Muscle of arm (tissue), 12 donors: ENCODE data around the gene STAP2. TPM values are rescaled to one million over a fixed set of nuclear protein-coding genes. Genes with fewer than 3 reads are reported as not detected.
A peak's percentile ranks its signal among the peaks of the same experiment; 100 is the strongest.

Source experiments
- DNase-seq: peaks from one replicate; pipeline ENCODE4 v3.0.0-alpha.2; 2013
- polyA plus RNA-seq, 12 donors: library from polyadenylated mRNA; unstranded; fragments of 120-200 nt; gene quantifications; one replicate each; pipeline ENCODE4 v1.2.1, GENCODE V29; 2013; ENCODE audit not compliant: insufficient read length in 12 of 12

The STAP2 gene
- polyA plus RNA-seq, 12 donors: 3.5 to 37.7 (median 5.1) TPM; not detected in 2

DNA sequence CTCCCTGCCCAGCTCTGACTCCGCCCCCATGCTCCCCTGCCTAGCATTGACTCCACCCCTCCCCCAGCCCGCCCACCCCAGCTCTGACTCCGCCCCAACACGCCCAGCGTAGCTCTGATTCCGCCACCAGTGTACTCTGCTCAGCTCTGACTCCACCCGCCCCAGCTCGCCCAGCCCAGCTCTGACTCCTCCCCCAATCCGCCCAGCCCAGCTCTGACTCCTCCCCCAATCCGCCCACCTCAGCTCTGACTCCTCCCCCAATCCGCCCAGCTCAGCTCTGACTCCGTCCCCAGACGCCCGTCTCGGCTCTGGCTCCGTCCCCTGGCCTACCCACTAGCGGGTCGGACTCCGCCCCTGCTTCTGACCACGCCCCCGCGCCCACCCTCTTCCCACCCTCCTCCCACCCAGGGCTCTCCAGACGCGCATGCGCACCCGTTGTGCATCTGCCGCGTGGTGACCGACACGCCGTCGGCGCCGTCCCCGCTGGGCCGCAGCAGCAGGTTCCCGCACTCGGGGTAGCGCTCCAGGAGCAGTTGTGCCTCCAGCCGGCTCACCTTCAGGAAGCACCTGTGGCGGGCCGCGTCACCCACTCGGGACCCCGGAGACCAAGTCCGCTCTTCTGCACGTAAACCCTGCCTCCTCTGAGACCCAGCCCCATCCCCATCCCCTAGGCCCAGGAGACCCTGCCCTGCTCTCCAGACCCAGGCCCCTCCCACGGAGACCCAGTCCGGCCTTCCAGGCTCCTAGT is 10.2 kb downstream of the STAP2 start:
- peak; percentile 91 for DNase-seq

- DNase-seq: no peak
These were observed 10.8 kb downstream of the STAP2 start for GRCh38 chr19:4327877-4328242.

DNA sequence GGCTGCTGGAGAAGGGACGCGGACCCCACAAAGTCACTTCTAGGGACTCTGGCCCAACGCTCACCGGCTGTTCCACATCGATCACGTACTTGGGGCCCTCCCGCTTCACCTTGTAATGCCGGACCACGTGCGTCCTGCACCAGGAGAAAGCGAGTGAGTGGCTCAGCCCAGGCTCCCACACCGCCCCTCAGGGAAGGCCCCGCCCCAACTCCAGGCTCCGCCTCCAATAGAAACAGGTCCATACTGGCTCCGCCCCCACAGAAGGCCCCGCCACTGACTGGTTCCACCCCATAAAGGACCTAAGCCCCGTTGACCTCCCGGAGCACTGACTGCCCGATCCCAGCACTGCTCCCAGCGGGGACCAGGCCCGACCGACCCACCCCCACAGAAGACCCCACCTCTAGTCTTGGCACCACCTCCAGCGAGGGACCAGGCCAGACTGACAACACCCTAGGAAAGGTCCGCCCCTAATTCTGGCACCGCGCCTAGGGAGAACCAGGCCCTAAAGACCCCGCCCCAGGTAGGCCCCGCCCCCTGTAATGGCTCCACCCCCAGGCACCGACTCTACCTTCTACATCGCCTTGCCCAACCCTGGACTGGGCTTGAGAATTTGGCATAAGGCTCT is 11.3 kb downstream of the STAP2 start:
- no peak for DNase-seq

DNA sequence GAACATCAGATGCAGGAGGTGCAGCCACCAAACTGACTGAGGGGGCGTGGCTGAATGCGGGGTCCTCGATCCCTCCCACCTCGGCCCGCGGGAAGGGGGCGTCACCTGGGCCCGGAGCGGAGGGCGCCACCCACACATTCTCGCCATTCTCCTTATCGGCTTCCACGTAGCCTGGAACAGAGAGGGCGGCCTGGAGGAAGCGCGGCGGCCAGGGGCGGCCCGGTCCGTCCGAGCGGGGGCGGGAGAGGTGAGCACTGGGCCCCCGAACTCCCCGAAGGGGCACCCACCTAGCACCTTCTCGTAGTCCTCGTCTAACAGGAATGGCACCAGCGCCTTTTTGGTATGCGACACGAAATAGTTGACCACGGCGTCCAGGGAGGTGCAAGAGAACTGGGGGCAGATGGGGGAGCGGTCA is 11.8 kb downstream of the STAP2 start:
- no peak for DNase-seq

DNA sequence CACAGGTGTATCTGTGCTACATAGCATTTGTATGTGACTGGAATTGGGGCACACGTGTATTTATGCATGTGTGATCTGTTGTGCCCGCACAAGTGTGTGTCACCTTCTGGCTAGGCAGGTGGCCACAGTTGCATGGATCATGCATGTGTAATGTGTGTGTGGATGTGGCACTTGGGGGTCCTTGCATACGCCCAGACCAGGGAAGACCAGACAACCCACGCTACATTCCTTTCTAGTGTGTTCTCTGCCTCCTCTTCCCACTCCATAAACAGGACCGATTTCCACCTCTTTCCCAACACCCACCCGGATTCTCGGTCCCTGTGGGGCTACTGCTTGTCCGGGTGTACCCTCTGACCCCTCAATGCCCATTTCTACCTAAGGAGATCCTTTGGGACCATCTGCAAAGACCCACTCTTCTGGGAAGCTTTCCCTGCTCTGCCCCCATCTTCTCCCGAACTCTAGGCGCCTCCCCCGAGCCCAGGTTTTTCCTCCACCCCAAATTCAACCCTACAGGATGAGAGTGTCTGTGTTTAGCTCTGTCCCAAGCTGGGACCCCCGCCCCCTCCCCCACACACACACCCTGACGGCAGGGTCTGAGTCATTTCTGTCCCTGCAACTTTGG is 12.3 kb downstream of the STAP2 start:
- no peak for DNase-seq

DNA sequence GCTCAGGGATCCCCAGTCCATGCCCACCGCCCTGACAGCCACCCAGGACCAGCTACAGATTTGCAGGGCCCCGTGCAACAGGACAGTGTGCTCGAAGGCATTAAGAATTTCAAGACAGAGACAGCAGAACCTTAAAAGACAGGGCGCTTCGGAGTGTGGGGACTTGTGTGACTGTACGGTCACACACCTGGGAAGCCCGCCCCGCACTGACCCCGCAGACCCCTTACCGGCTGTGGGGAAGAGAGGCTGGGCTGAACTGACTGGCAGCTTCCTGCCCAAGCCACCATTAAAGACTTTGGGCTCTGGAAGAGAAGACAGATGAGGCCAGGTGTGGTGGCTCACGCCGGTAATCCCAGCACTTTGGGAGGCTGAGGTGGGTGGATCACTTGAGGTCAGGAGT is 14.4 kb downstream of the STAP2 start:
- DNase-seq: no peak

- DNase-seq: no peak
These were observed 14.9 kb downstream of the STAP2 start for GRCh38 chr19:4323692-4324091.

DNA sequence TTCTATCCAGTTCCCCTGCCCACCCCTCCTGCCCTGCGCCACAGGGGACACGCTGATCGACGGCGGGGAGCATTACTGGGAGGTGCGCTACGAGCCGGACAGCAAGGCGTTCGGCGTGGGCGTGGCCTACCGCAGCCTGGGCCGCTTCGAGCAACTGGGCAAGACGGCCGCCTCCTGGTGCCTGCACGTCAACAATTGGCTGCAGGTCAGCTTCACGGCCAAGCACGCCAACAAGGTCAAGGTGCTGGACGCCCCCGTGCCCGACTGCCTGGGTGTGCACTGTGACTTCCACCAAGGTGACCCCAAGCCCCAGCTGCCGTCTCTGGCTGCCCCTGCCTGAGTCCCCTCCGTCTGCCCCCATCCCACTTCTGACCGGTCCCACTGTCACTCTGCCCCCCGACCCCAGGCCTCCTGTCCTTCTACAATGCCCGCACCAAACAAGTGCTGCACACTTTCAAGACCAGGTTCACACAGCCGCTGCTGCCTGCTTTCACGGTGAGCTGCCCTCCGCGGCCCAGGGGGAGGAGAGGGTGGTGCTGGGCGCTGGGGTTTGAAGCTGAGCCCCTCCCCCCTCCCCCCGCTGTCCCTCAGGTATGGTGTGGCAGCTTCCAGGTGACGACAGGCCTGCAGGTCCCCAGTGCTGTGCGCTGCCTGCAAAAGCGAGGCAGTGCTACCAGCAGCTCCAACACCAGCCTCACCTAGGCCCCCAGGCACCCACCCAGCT is 15.5 kb downstream of the STAP2 start:
- no peak for DNase-seq

GRCh38 chr19:4320419-4320818 is 18.2 kb downstream of the STAP2 start:
- DNase-seq: no peak

DNA sequence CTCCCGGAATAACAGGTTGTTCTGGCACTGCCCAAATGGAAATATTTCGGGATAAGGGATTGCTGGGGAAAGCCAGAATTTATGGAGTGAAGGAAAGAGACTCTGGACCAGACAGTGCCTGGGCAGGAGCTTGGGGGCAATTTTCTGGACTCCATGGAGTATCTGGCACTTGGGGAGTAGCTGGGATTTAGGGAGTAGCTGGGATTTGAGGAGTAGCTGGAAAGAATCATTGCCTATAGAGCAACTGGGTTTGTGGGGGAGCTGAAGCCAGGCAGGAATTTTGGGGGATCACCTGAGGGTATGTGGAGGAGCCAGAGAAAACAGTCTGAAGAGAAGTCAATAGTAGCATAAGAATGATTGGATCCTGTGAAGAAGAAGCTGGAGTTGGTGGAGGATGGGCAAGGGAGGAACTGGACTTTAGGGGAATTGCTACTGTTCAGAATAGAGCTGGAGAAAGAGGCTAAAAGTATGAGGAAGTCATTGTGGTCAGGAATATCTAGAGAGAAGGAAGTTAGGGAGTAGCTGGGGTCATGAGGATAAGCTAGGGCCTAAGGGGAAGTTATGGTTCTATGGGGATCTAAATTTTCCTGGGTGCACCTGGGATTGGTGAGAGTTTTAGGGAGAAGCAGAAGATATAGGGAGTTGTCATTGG is 19.4 kb downstream of the STAP2 start:
- DNase-seq: no peak

- DNase-seq: no peak
These were observed 20.2 kb downstream of the STAP2 start for GRCh38 chr19:4318460-4318859.

GRCh38 chr19:4316956-4317355 is 21.7 kb downstream of the STAP2 start:
- no peak for DNase-seq

GRCh38 chr19:4313847-4314490 is 24.7 kb downstream of the STAP2 start:
- DNase-seq: no peak

- no peak for DNase-seq
These were observed 28.1 kb downstream of the STAP2 start for GRCh38 chr19:4310247-4311121.

DNA sequence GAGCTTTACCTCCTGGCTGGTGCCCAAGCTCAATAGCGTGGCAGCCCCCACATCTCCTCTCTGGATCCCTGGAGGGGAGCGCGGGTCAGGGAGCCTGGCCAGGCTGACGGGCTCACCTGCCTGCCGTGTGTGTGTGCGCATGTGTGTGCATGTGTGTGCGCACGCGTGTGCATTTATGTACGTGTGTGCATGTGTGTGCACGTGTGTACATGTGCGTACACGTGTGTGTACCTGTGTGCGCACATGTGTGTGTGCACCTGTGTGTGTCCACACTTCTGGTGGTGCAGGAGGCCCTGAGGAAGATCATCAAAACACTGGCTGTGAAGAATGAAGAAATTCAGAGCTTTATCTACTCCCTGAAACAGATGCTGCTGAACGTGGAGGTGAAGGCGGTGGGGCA is 33.0 kb downstream of the STAP2 start:
- DNase-seq: no peak

DNA sequence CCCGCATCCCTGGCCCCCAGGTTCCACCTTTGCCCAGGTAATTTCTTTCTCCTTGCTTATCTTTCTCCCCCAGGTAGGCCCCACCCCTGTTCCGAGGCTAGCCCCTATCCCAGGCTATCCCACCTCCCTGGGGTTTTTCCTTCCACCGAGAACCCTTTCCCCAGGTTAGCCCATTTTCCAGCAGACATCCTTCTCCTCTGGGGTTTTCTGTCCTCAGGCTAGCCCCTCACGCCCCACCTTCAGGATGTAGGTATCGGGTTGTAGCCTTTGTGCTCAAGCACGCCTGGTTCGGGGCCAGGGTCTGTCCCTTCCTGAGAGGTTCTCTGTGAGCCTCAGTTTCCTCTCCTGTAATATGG is 33.4 kb downstream of the STAP2 start:
- DNase-seq: no peak

DNA sequence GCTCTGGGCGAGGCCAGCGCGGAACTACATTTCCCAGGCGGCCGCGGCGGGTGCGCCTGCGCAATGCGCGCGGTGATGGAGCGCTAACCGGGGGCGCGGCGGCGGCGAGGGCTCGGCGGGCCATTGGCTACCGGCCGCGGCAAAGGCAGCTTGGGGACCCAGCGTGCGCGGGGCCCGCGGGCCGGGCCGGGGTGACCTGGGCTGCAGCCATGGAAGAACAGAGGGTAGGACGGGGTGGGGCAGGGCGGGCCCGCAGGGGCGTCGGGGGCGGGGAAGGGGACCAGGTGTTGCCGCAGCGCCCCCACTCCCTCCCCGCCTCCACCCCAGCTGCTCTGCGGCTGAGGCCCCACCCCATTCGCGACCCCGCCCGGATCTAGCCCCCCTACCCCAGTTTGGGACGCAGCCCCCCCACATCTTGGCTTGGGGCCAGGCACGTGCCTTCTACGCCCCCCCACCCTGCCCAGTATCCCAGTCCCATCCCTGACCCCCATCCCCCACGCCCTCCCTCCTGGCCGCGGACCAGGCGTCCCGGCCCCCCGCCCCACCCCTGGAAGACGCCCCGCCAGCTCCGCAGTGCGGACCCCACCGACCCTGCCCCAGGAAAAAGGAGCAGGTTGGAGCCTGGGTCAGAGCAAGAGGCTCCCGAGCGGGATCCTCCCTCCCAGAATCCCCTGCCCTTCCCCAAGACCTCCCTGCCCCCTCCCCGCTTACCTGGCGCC is 33.9 kb downstream of the STAP2 start, which contains the start of gene FSD1:
Gene FSD1 (plus strand): TSS at position 61 of the 719 bp plus-strand sequence. CDS start 149 bp downstream, at position 210.
- DNase-seq: no peak

GRCh38 chr19:4303819-4304537 is 34.6 kb downstream of the STAP2 start:
- DNase-seq: no peak

DNA sequence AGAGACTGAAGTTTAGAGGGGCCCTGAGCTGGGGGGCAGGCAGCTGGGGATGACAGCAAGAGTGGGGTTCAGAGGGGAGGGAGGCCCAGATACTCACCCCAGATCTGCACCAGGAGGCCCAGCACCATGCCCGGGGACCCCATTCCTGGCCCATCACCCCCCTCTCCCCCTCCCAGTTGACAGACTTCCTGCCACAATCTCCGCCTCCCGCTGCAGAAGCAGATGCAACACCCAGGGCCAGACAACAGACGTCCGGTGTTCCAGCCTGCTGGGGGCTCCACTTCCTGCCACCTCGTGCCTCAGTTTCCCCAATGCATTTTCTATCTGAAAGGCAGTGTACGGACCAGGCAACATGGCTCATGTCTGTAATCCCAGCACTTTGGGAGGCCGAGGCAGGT is 36.4 kb downstream of the STAP2 start, which contains the start of gene TMIGD2:
Gene TMIGD2 (minus strand): TSS at position 147 of the 398 bp plus-strand sequence. CDS start 4 bp downstream, at position 143.
- no peak for DNase-seq
